Measurements from ENCODE around the gene RSF1. TPM values are rescaled to one million over a fixed set of nuclear protein-coding genes. Genes with fewer than 3 reads are reported as not detected.

Gene RSF1
- total and polyA plus RNA-seq, 11 donors = 11.2 to 49.2 (median 42.8) TPM

DNA sequence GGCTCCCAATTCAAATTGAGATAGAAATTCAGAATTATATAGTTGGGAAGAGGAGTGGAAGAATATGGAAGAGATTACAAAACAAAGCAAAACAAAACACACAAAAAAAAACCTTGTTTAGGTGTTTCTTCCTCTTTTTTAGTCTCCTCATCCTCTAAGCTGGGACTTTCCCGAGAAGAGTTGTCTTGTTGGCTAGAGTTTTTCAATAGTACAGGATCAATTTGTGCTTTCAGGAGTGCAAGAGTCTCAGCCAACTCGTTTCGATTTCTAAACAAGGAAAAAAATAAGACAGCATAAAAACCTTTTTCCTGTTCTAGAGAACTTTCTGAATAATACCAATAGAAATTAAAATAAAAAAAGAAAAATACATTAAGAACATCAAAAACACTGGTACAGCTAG, 95.1 kb downstream of the RSF1 start:
- WGBS, 4 donors = 62 to 82% (median 67%) methylated on average over 3 of the region's 3 CpGs
- peaks cover 0 to 5% (median 0%) of the 10 kb centered on the region in 12 donors for H3K9me3 ChIP-seq
- H3K27ac ChIP-seq = no peak overlapping the region
- no peak for DNase-seq
- intact Hi-C loops (cut with DNase I) = no loop called here
- peaks cover 0 to 10% (median 0%) of the 10 kb centered on the region in 12 donors for H3K4me1 ChIP-seq
- no peaks in the 10 kb centered on the region for H3K27me3 ChIP-seq
- no peak for ATAC-seq
- H3K36me3 ChIP-seq = peaks cover 0 to 49% (median 28%) of the 10 kb centered on the region in 9 donors
- TF ChIP-seq, protein P1, sequence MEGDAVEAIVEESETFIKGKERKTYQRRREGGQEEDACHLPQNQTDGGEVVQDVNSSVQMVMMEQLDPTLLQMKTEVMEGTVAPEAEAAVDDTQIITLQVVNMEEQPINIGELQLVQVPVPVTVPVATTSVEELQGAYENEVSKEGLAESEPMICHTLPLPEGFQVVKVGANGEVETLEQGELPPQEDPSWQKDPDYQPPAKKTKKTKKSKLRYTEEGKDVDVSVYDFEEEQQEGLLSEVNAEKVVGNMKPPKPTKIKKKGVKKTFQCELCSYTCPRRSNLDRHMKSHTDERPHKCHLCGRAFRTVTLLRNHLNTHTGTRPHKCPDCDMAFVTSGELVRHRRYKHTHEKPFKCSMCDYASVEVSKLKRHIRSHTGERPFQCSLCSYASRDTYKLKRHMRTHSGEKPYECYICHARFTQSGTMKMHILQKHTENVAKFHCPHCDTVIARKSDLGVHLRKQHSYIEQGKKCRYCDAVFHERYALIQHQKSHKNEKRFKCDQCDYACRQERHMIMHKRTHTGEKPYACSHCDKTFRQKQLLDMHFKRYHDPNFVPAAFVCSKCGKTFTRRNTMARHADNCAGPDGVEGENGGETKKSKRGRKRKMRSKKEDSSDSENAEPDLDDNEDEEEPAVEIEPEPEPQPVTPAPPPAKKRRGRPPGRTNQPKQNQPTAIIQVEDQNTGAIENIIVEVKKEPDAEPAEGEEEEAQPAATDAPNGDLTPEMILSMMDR (IDR thresholded peaks at IDR 0.05) = no peak
- no peak for TF ChIP-seq POLR2A (IDR thresholded peaks at IDR 0.05)
- no peak overlapping the region for H3K4me3 ChIP-seq

DNA sequence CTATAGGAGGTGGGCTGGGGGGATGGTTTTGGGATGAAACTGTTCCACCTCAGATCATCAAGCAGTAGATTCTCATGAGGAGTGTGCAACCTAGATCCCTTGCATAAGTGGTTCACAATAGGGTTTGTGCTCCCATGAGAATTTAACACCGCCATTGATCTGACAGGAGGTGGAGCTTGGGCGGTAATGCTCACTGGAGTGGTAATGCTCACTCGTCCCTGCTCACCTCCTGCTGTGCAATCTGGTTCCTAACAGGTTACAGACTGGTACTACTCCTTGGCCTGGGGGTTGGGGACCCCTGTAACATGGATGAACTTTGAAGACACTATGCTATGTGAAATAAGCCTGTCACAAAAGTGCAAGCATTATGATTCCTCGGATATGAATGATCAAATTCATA, 95.9 kb downstream of the RSF1 start:
- Histone ChIP-seq H3K4me3 (no peak overlapping the region), H3K4me1 (peaks cover 0 to 10% (median 0%) of the 10 kb centered on the region in 12 donors), H3K27ac (no peak overlapping the region), H3K9me3 (no peaks in the 10 kb centered on the region), H3K36me3 (peaks cover 0 to 55% (median 28%) of the 10 kb centered on the region in 9 donors), H3K27me3 (no peaks in the 10 kb centered on the region)
- intact Hi-C loops (cut with DNase I) = no loop called here
- ATAC-seq (no peak), DNase-seq (no peak)
- 73 to 94% (median 92%) methylated on average over 4 of the region's 4 CpGs for WGBS, 4 donors
- TF ChIP-seq, protein P1 (IDR thresholded peaks at IDR 0.05) = no peak
- no peak for TF ChIP-seq POLR2A (IDR thresholded peaks at IDR 0.05)

DNA sequence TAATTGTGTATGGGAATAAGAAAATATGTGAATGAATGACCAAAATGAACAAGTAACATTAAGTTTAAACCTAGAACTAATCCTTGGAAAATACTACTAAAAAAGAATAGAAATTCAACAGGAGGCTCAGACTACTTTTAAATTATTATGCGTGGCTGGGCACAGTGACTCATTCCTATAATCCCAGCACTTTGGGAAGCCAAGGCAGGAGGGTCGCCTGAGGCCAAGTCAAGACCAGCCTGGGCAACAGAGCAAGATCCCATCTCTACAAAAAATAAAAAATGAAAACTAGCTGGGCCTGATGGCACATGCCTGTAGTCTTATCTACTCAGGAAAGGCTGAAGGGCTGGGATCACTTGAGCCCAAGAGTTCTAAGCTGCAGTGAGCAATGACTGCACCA, 97.5 kb downstream of the RSF1 start:
- Histone ChIP-seq H3K27me3 (no peaks in the 10 kb centered on the region), H3K4me1 (peaks cover 0 to 10% (median 0%) of the 10 kb centered on the region in 12 donors), H3K4me3 (no peak overlapping the region), H3K9me3 (no peaks in the 10 kb centered on the region), H3K27ac (no peak overlapping the region), H3K36me3 (peaks cover 0 to 56% (median 39%) of the 10 kb centered on the region in 9 donors)
- 93 to 98% (median 96%) methylated on average over 2 of the region's 2 CpGs for WGBS, 4 donors
- intact Hi-C loops (cut with DNase I) = no loop called here
- TF ChIP-seq, protein P1 (IDR thresholded peaks at IDR 0.05) = no peak
- no peak for TF ChIP-seq POLR2A (IDR thresholded peaks at IDR 0.05)
- no peak for ATAC-seq
- DNase-seq = no peak

DNA sequence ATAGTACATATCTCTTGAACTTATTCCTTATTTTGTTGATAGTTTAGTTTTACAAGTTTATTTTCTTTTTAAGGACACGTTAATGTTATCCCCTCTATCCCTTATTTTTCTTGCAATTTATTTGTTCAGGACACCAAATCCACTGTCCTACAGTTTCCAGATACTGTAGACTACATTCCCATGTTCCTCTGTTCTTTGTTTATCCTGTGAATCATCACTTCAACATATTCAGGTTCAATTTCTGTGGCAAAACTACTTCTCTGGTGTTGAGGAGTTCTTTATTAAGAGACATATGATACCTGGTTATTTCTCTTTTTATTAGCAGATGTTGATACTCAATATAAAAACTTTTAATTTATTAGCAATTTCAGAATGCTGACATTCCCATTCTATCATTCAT, 110.2 kb downstream of the RSF1 start:
- Histone ChIP-seq H3K36me3 (peaks cover 0 to 5% (median 0%) of the 10 kb centered on the region in 9 donors), H3K27me3 (no peaks in the 10 kb centered on the region), H3K27ac (no peak overlapping the region), H3K4me1 (peaks cover 0 to 6% (median 0%) of the 10 kb centered on the region in 12 donors), H3K4me3 (no peak overlapping the region), H3K9me3 (no peaks in the 10 kb centered on the region)
- DNase-seq (no peak), ATAC-seq (no peak)
- intact Hi-C loops (cut with DNase I) = no loop called here
- WGBS, 4 donors = 86 to 98% (median 90%) methylated on average over 1 of the region's 1 CpG
- no peak for TF ChIP-seq POLR2A (IDR thresholded peaks at IDR 0.05)
- TF ChIP-seq, protein P1 (IDR thresholded peaks at IDR 0.05) = no peak
